GM12891 (cell line): ENCODE data around the gene MED13L.

Experiments used
- DNase-seq: peaks from one replicate; pipeline ENCODE4 v3.0.0; 2011; ENCODE audit warnings: low spot score; ENCODE audit not compliant: insufficient read length
- FAIRE-seq: peaks from 2 replicates; lab custom pipeline; 2011; peaks lifted over from hg19 to GRCh38; lab: Jason Lieb, UNC
- PAX5 ChIP-seq: IDR thresholded peaks from 2 replicates; pipeline ENCODE4 v1.6.1; 2011; ENCODE audit warnings: low read length, moderate library complexity, mild to moderate bottlenecking; ENCODE audit not compliant: insufficient read depth, severe bottlenecking
- POLR2A ChIP-seq: IDR thresholded peaks from 2 replicates; pipeline ENCODE4 v1.6.1; 2011; ENCODE audit warnings: low read depth, low read length, control low read depth
- POLR2AphosphoS5 ChIP-seq: IDR thresholded peaks from 2 replicates; pipeline ENCODE4 v1.6.1; 2011; ENCODE audit warnings: low read depth, low read length, control low read depth
- POU2F2 ChIP-seq: IDR thresholded peaks from 2 replicates; pipeline ENCODE4 v1.6.1; 2011; ENCODE audit warnings: low read depth, mild to moderate bottlenecking, control low read depth, low read length, moderate library complexity
- SPI1 ChIP-seq: IDR thresholded peaks from 2 replicates; pipeline ENCODE4 v1.6.1; 2011; ENCODE audit warnings: low read depth, low read length, control low read depth
- TAF1 ChIP-seq: IDR thresholded peaks from 2 replicates; pipeline ENCODE4 v1.6.1; 2011; ENCODE audit warnings: low read depth, low read length, control low read depth

MED13L gene

GRCh38 chr12:116189692-116190091, 87.8 kb downstream of the MED13L start:
- TF ChIP-seq TAF1: no peak
- no peak for TF ChIP-seq POLR2A
- no peak for TF ChIP-seq SPI1
- TF ChIP-seq POU2F2: no peak
- TF ChIP-seq POLR2AphosphoS5: no peak
- DNase-seq: no peak
- FAIRE-seq: no peak

- FAIRE-seq: peak; percentile 52
- DNase-seq: no peak
- TF ChIP-seq SPI1 (peak; percentile 72), PAX5 (no peak), POLR2A (no peak), POU2F2 (no peak)
Measured at GRCh38 chr12:116188581-116188980, 88.9 kb downstream of the MED13L start.

- TF ChIP-seq POLR2A (no peak), TAF1 (no peak), POLR2AphosphoS5 (no peak), SPI1 (no peak), POU2F2 (no peak), PAX5 (no peak)
- DNase-seq (no peak), FAIRE-seq (peak; percentile 31)
Measured at GRCh38 chr12:116187151-116187511, 90.4 kb downstream of the MED13L start.

- DNase-seq: no peak
- FAIRE-seq: peak; percentile 33
- TF ChIP-seq SPI1 (no peak), TAF1 (no peak), POLR2AphosphoS5 (no peak), POU2F2 (no peak), POLR2A (no peak), PAX5 (no peak)
Measured at GRCh38 chr12:116186482-116187150, 90.9 kb downstream of the MED13L start.

- TF ChIP-seq POU2F2: no peak
- TF ChIP-seq SPI1: no peak
- no peak for TF ChIP-seq POLR2AphosphoS5
- TF ChIP-seq TAF1: no peak
- no peak for TF ChIP-seq POLR2A
- no peak for TF ChIP-seq PAX5
- DNase-seq (no peak), FAIRE-seq (no peak)
Measured at GRCh38 chr12:116184763-116185162, 92.7 kb downstream of the MED13L start.

GRCh38 chr12:116183741-116184141, 93.8 kb downstream of the MED13L start:
- DNase-seq: no peak
- peak; percentile 23 for FAIRE-seq
- TF ChIP-seq POLR2AphosphoS5 (no peak), PAX5 (no peak), POLR2A (no peak)

GRCh38 chr12:116182359-116183063, 95.0 kb downstream of the MED13L start:
- FAIRE-seq: no peak

GRCh38 chr12:116180448-116180847, 97.0 kb downstream of the MED13L start:
- DNase-seq: no peak
- no peak for TF ChIP-seq POU2F2
- no peak for TF ChIP-seq TAF1
- TF ChIP-seq SPI1: no peak
- TF ChIP-seq POLR2AphosphoS5: no peak
- TF ChIP-seq POLR2A: no peak
- TF ChIP-seq PAX5: no peak
- FAIRE-seq: no peak

More at GRCh38 chr12:116182359-116183063, 95.0 kb downstream of the MED13L start:
- no peak for DNase-seq
- TF ChIP-seq POLR2AphosphoS5 (no peak), POLR2A (no peak), POU2F2 (no peak), TAF1 (no peak), SPI1 (no peak), PAX5 (no peak)

GRCh38 chr12:116179384-116179783, 98.1 kb downstream of the MED13L start:
- FAIRE-seq: no peak
- no peak for TF ChIP-seq TAF1
- no peak for TF ChIP-seq PAX5
- no peak for TF ChIP-seq POU2F2
- no peak for TF ChIP-seq POLR2A
- TF ChIP-seq POLR2AphosphoS5: no peak
- TF ChIP-seq SPI1: no peak
- no peak for DNase-seq

- TF ChIP-seq TAF1 (no peak), SPI1 (no peak), POLR2A (no peak), POLR2AphosphoS5 (no peak), POU2F2 (no peak), PAX5 (no peak)
- FAIRE-seq (no peak), DNase-seq (no peak)
Measured at GRCh38 chr12:116177017-116177416, 100.5 kb downstream of the MED13L start.

- FAIRE-seq (no peak), DNase-seq (no peak)
- TF ChIP-seq PAX5 (no peak), POLR2A (no peak), POLR2AphosphoS5 (no peak), SPI1 (no peak), POU2F2 (no peak), TAF1 (no peak)
Measured at GRCh38 chr12:116174904-116175303, 102.6 kb downstream of the MED13L start.
